ENCODE results near the gene PJA2. TPM values are rescaled to one million over a fixed set of nuclear protein-coding genes. Genes with fewer than 3 reads are reported as not detected.

PJA2 gene
- total and polyA plus RNA-seq, 2 of the 8 experiments (the other 6 are each of a cell fraction or from before 2014, with no cell fraction given): 15.3 to 47.7 TPM

DNA sequence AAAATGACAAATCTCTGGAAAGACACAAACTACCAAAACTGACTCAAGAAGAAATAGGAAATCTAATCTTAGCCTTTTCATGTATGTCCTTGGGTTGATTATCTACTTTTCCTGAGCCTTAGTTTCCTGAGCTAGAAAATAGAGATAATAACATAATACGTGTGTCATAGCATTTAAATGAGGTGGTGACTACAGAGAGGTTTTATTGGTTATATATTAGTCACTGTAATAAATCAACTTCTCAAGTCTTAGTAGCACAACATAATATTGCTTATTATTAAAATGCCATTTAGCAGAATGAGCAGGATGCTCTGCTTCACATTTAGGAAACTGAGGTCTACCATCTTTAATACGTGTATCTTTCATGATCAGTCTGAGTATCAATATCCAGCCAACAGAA is 7.1 kb upstream of the PJA2 start:
- CTCF ChIA-PET (ENCODE audit: partially characterized antibody): no interaction called here
- no peaks in the 10 kb centered on the region for H3K79me1 ChIP-seq (ENCODE audit: low read depth, low read length)
- no peak for TF ChIP-seq CREB1 (IDR thresholded peaks at IDR 0.05)
- no peak for TF ChIP-seq SAP30 (IDR thresholded peaks at IDR 0.05; ENCODE audit: insufficient read depth, insufficient replicate concordance, low read length)
- no peak for TF ChIP-seq JUND (IDR thresholded peaks at IDR 0.05; ENCODE audit: low read length)
- no peak for TF ChIP-seq CTBP2 (IDR thresholded peaks at IDR 0.05; ENCODE audit: borderline replicate concordance, insufficient read depth, insufficient read length, low read length)
- no peak for TF ChIP-seq CEBPB (IDR thresholded peaks at IDR 0.05; ENCODE audit: low read depth, low read length)
- TF ChIP-seq, protein P1, sequence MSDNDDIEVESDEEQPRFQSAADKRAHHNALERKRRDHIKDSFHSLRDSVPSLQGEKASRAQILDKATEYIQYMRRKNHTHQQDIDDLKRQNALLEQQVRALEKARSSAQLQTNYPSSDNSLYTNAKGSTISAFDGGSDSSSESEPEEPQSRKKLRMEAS (IDR thresholded peaks at IDR 0.05): no peak
- no peak for TF ChIP-seq SRF (IDR thresholded peaks at IDR 0.05; ENCODE audit: low read depth, low read length)
- TF ChIP-seq CHD1 (IDR thresholded peaks at IDR 0.05; ENCODE audit: low read depth, low read length): no peak
- no peak for TF ChIP-seq RXRA (IDR thresholded peaks at IDR 0.05; ENCODE audit: insufficient read depth, low read depth, low read length)
- TF ChIP-seq GABPA (IDR thresholded peaks at IDR 0.05; ENCODE audit: borderline replicate concordance, insufficient read depth, low read length): no peak
- no peak for TF ChIP-seq KDM5A (IDR thresholded peaks at IDR 0.05; ENCODE audit: low read length)
- TF ChIP-seq ASH2L (IDR thresholded peaks at IDR 0.05; ENCODE audit: low read length): no peak
- TF ChIP-seq TCF12 (IDR thresholded peaks at IDR 0.05; ENCODE audit: low read depth, low read length): no peak
- no peak for TF ChIP-seq EZH2 (IDR thresholded peaks at IDR 0.05; ENCODE audit: low read depth, low read length, severe bottlenecking)
- TF ChIP-seq RFX5 (IDR thresholded peaks at IDR 0.05; ENCODE audit: borderline replicate concordance, low read depth, low read length): no peak

More for the DNA sequence above, 7.1 kb upstream of the PJA2 start:
- H3K56ac ChIP-seq (replicated peaks; ENCODE audit: insufficient read length, low read depth, low read length): no peak overlapping the region
- no peak overlapping the region for H2BK15ac ChIP-seq (ENCODE audit: low read length)
- DNase-seq (ENCODE audit: low read depth in 1 of 2, low spot score in 2 of 2) (no peak), FAIRE-seq (no peak)
- H3K36me3 ChIP-seq (ENCODE audit: control insufficient read depth in 2 of 4, insufficient read depth in 4 of 4, low read length in 3 of 4): no peaks in the 10 kb centered on the region
- no peak overlapping the region for H4K8ac ChIP-seq (ENCODE audit: extremely low read depth, insufficient read depth, low read length)
- no peak overlapping the region for H3K18ac ChIP-seq (ENCODE audit: extremely low read depth, low read length)
- no peaks in the 10 kb centered on the region for H4K20me1 ChIP-seq (replicated peaks in 1 of 2; ENCODE audit: control insufficient read depth in 1 of 2, insufficient read depth in 2 of 2, low read length in 2 of 2)
- H3K14ac ChIP-seq (ENCODE audit: insufficient read length): no peak overlapping the region
- no peak overlapping the region for H2BK20ac ChIP-seq (ENCODE audit: low read length)
- H3K27me3 ChIP-seq (replicated peaks in 1 of 4; ENCODE audit: control insufficient read depth in 3 of 4, extremely low read depth in 1 of 4, insufficient read depth in 3 of 4, low read length in 3 of 4): peaks cover 0 to 2% (median 0%) of the 10 kb centered on the region in 4 experiments; a peak in 1 of 7 replicates
- no peak overlapping the region for H4K91ac ChIP-seq (replicated peaks; ENCODE audit: insufficient read length, low read length)
- no peaks in the 10 kb centered on the region for H3K23me2 ChIP-seq (ENCODE audit: low read depth, low read length)
- H3K4me2 ChIP-seq (ENCODE audit: insufficient read depth in 1 of 2, low read depth in 2 of 2, low read length in 2 of 2): no peak overlapping the region
- H3K4me3 ChIP-seq (ENCODE audit: extremely low read depth in 1 of 4, insufficient read depth in 2 of 4, low read depth in 3 of 4, low read length in 4 of 4): no peak overlapping the region
- H4K5ac ChIP-seq (ENCODE audit: insufficient read length, low read depth, low read length): no peak overlapping the region
- H3K9me3 ChIP-seq (ENCODE audit: insufficient read depth in 2 of 2, low read depth in 1 of 2, low read length in 1 of 2): peaks cover 2 to 4% of the 10 kb centered on the region in 2 experiments; a peak in 1 of 4 replicates
- no peak overlapping the region for H2AK5ac ChIP-seq (ENCODE audit: low read depth, low read length)
- H3K9ac ChIP-seq (replicated peaks in 1 of 4; ENCODE audit: extremely low read depth in 1 of 4, low read depth in 3 of 4, low read length in 3 of 4): no peak overlapping the region
- H2BK120ac ChIP-seq (replicated peaks; ENCODE audit: low read depth, low read length): no peak overlapping the region
- 88% methylated on average over 2 of the region's 2 CpGs; no CpG with 5 or more reads in 1 of the 2 experiments for WGBS, 2 experiments (ENCODE audit: extremely low coverage in 1 of 2, insufficient coverage in 1 of 2, insufficient read length in 1 of 2, insufficient replicate concordance in 2 of 2, low coverage in 1 of 2, low lambda C conversion rate in 2 of 2, missing lambda C conversion rate in 1 of 2)
- no peak overlapping the region for H2BK12ac ChIP-seq (ENCODE audit: low read depth, low read length)
- no peak overlapping the region for H3K23ac ChIP-seq (ENCODE audit: insufficient read length)
- H2AFZ ChIP-seq (ENCODE audit: low read length): no peak overlapping the region
- no peaks in the 10 kb centered on the region for H3K79me2 ChIP-seq (ENCODE audit: control insufficient read depth in 1 of 2, insufficient read depth in 2 of 2, low read length in 2 of 2)
- no peak overlapping the region for H2BK5ac ChIP-seq (ENCODE audit: low read depth, low read length)
- no peak overlapping the region for H3K27ac ChIP-seq (ENCODE audit: low read depth, low read length)
- no peak overlapping the region for H3K4ac ChIP-seq (replicated peaks; ENCODE audit: insufficient read length, low read depth, low read length)
- POLR2A ChIA-PET (ENCODE audit: partially characterized antibody): no interaction called here
- H3K4me1 ChIP-seq (replicated peaks in 1 of 4; ENCODE audit: control insufficient read depth in 3 of 4, insufficient read depth in 4 of 4, low read length in 3 of 4): peaks cover 3 to 6% (median 4%) of the 10 kb centered on the region in 4 experiments; a peak in 6 of 7 replicates

Data from H1 (cell line).